ENCODE data around the gene TMBIM4. TPM values are rescaled to one million over a fixed set of nuclear protein-coding genes. Genes with fewer than 3 reads are reported as not detected.

TMBIM4 gene
- total RNA-seq, 4 donors from 2014 or later = 92.2 to 156 (median 115) TPM

- WGBS = 80% methylated on average over 4 of the region's 4 CpGs
- DNase-seq (ENCODE audit: extremely low spot score) = no peak
- intact Hi-C loops (cut with DNase I) = no loop called here
Measured at GRCh38 chr12:66203820-66204219, 34.0 kb upstream of the TMBIM4 start.

GRCh38 chr12:66199831-66200509 lies 30.2 kb upstream of the TMBIM4 start:
- H3K36me3 ChIP-seq = no peaks in the 10 kb centered on the region
- peaks cover 0 to 16% (median 4%) of the 10 kb centered on the region in 4 donors for H3K4me1 ChIP-seq
- TF ChIP-seq POLR2AphosphoS5 (IDR thresholded peaks at IDR 0.05) (no peak), EP300 (IDR thresholded peaks at IDR 0.05) (no peak), POLR2A (IDR thresholded peaks at IDR 0.05; ENCODE audit: low read depth) (no peak)
- TF ChIP-seq, protein P1, sequence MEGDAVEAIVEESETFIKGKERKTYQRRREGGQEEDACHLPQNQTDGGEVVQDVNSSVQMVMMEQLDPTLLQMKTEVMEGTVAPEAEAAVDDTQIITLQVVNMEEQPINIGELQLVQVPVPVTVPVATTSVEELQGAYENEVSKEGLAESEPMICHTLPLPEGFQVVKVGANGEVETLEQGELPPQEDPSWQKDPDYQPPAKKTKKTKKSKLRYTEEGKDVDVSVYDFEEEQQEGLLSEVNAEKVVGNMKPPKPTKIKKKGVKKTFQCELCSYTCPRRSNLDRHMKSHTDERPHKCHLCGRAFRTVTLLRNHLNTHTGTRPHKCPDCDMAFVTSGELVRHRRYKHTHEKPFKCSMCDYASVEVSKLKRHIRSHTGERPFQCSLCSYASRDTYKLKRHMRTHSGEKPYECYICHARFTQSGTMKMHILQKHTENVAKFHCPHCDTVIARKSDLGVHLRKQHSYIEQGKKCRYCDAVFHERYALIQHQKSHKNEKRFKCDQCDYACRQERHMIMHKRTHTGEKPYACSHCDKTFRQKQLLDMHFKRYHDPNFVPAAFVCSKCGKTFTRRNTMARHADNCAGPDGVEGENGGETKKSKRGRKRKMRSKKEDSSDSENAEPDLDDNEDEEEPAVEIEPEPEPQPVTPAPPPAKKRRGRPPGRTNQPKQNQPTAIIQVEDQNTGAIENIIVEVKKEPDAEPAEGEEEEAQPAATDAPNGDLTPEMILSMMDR (IDR thresholded peaks at IDR 0.05) = no peak
- H3K27me3 ChIP-seq = peaks cover 0 to 3% (median 0%) of the 10 kb centered on the region in 4 donors
- H3K9me3 ChIP-seq = peaks cover 0 to 5% (median 0%) of the 10 kb centered on the region in 4 donors
- intact Hi-C loops (cut with DNase I) = no loop called here
- no peak for DNase-seq (ENCODE audit: extremely low spot score)
- H3K27ac ChIP-seq (replicated peaks in 1 of 4) = no peak overlapping the region
- no peak overlapping the region for H3K4me3 ChIP-seq

More at GRCh38 chr12:66203820-66204219, 34.0 kb upstream of the TMBIM4 start:
- no peak for TF ChIP-seq POLR2A (IDR thresholded peaks at IDR 0.05; ENCODE audit: low read depth)
- no peak for TF ChIP-seq POLR2AphosphoS5 (IDR thresholded peaks at IDR 0.05)
- TF ChIP-seq EP300 (IDR thresholded peaks at IDR 0.05) = no peak
- TF ChIP-seq, protein P1 (IDR thresholded peaks at IDR 0.05) = no peak
- H3K27ac ChIP-seq (replicated peaks in 1 of 4) = no peak overlapping the region
- H3K9me3 ChIP-seq = peaks cover 0 to 5% (median 0%) of the 10 kb centered on the region in 4 donors
- H3K27me3 ChIP-seq = peaks cover 0 to 3% (median 0%) of the 10 kb centered on the region in 4 donors
- no peaks in the 10 kb centered on the region for H3K4me1 ChIP-seq
- H3K36me3 ChIP-seq = no peaks in the 10 kb centered on the region
- no peak overlapping the region for H3K4me3 ChIP-seq

DNA sequence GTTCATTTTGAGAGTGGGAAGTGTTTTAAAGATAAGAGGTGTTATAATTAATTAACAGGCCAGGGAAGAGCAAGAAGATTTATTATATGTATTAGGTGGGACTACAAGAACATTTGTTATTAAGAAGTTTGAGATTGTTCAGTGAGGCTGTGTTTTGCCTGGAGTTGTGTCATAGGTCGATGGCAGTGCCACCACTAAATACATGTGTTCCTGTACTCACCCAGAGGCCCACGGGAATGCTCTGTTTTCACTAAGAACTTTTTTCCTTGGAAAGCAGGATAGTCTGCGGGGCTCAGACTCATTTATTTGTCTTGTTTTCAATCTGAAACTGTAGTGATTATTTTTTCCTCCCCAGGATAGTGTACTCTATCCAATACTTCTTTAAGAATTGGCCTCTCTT lies 29.3 kb upstream of the TMBIM4 start:
- intact Hi-C loops (cut with DNase I) = no loop called here
- Histone ChIP-seq H3K36me3 (peaks cover 0 to 7% (median 0%) of the 10 kb centered on the region in 4 donors), H3K4me3 (no peak overlapping the region), H3K4me1 (peaks cover 0 to 16% (median 4%) of the 10 kb centered on the region in 4 donors), H3K9me3 (peaks cover 0 to 5% (median 0%) of the 10 kb centered on the region in 4 donors), H3K27ac (replicated peaks in 1 of 4) (no peak overlapping the region), H3K27me3 (peaks cover 0 to 7% (median 0%) of the 10 kb centered on the region in 4 donors)
- no peak for DNase-seq (ENCODE audit: extremely low spot score)
- WGBS = 71% methylated on average over 3 of the region's 3 CpGs
- TF ChIP-seq, protein P1 (IDR thresholded peaks at IDR 0.05) = no peak
- TF ChIP-seq POLR2A (IDR thresholded peaks at IDR 0.05; ENCODE audit: low read depth) = no peak

- H3K36me3 ChIP-seq = peaks cover 0 to 8% (median 0%) of the 10 kb centered on the region in 4 donors
- peaks cover 0 to 5% (median 0%) of the 10 kb centered on the region in 4 donors for H3K9me3 ChIP-seq
- intact Hi-C loops (cut with DNase I) = no loop called here
- TF ChIP-seq, protein P1 (IDR thresholded peaks at IDR 0.05) = no peak
- TF ChIP-seq EP300 (IDR thresholded peaks at IDR 0.05) = no peak
- TF ChIP-seq POLR2AphosphoS5 (IDR thresholded peaks at IDR 0.05) = no peak
- no peak for TF ChIP-seq POLR2A (IDR thresholded peaks at IDR 0.05; ENCODE audit: low read depth)
- peaks cover 0 to 7% (median 0%) of the 10 kb centered on the region in 4 donors for H3K27me3 ChIP-seq
- DNase-seq (ENCODE audit: extremely low spot score) = no peak
- peaks cover 0 to 16% (median 4%) of the 10 kb centered on the region in 4 donors for H3K4me1 ChIP-seq
- H3K27ac ChIP-seq (replicated peaks in 1 of 4) = no peak overlapping the region
- no peak overlapping the region for H3K4me3 ChIP-seq
- 60% methylated on average over 3 of the region's 3 CpGs for WGBS
Measured at GRCh38 chr12:66197495-66197921, 27.7 kb upstream of the TMBIM4 start.
